HG03439 (cell line): Measurements from ENCODE around the gene SCO1.
"Not testable (repeated sequence)": the region's sequence is repeated elsewhere in the genome, so short reads cannot be mapped to it uniquely, and the experiment has no call there.

Experiments
- ATAC-seq: cut with Tn5 transposase; IDR thresholded peaks from one replicate; pipeline ENCODE4 v1.9.1; 2021; ENCODE audit warnings: mild to moderate bottlenecking, moderate library complexity; ENCODE audit not compliant: unreplicated experiment

The SCO1 gene

GRCh38 chr17:10726196-10726595 lies 28.9 kb upstream of the SCO1 start:
- no peak for ATAC-seq

DNA sequence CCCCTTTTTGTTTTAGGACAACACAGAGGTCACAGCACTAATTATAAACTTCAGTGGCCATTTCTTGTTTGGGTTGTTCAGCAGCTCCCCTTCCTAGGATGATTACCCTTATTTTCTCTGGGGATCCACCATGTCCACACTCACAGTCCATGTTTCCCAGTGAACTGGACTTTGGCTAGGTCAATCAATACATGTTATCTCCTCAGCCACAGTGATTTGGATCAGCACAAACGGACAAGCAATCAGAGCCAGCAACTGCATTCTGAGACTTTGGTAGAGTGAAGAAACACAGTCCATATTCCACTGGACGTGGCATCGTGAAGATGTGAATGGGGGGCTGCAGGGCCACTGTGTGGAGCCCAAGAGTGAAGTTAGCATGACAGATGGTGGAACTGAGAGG lies 27.9 kb upstream of the SCO1 start:
- ATAC-seq: no peak

- ATAC-seq: no peak
Measured at GRCh38 chr17:10724546-10725195, 27.3 kb upstream of the SCO1 start.

DNA sequence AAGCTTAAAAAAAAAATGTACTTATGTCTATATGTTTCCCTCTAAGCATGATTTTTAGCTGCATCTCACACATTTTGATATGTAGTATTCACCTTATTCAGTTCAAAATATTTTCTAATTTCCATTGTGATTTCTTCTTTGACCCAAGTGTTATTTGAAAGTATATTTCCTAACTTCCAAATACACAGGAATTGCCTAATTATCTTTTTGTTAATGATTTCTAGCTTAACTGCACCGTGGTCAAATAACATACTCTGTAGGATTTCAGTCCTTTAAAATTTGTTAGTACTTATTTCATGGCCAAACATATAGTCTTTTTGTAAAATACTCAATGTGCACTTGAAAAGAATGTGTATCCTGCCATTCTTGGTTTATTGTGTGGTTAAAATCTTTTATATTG lies 21.2 kb upstream of the SCO1 start:
- no peak for ATAC-seq

GRCh38 chr17:10716218-10716617 lies 18.9 kb upstream of the SCO1 start:
- no peak for ATAC-seq

DNA sequence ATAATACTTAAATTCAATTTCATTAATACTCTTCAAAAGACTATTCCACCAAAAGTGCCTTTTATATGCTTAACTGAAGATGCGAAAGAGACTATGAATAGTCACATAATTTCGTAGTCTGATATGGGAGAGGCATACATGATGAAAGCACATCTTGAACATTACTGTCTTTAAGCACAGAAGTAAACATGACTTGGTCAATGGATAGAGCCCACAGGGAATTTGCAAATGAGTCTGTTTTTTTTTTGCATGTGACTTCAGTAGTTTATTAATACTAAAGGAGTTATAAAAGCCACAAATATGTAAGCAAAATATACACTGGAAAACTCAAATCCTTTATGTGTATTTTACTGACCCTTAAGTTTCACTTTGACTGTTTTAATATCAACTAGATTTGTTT lies 16.0 kb upstream of the SCO1 start:
- no peak for ATAC-seq

DNA sequence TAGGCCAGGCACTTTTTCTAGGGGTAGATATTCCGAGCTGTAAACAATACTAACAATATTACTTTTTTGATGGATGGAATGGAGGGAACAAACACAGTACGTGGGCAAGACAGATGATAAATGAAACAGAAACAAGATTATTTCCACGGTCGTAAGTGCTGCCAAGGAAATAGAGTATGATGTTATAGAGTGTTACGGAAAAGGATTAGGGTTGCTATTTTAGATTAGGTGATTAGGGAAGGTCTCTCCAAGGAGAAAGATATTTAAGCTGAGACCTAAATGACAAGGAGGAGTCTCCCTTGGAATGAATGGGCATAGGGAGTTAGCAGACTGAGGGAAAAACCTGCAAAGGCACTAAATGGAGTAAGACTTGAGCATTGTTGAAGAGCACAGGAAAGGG lies 8.4 kb upstream of the SCO1 start:
- ATAC-seq: no peak

DNA sequence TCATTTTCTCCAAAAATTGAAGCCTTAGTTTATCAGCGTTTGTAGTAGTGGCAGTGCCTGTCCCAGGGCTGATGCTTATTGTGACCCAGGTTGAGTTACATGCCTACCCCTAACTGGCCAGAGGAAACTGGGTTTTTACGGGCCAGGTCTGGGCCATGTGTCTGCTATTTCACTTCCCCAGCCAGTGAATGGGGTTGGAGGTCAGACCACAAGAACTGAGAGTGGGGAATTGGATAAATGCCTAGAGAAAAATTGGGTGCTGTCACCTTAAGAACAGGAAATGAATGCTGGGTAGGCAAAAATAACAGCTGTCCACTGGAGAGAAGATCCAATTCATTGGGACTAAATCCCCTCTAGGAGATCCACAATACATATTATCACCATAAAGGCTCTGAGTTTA lies 5.2 kb upstream of the SCO1 start:
- ATAC-seq: no peak

- no peak for ATAC-seq
Measured at GRCh38 chr17:10699856-10700255, 2.5 kb upstream of the SCO1 start.

GRCh38 chr17:10698096-10698818 lies 924 bp upstream of the SCO1 start:
- no peak for ATAC-seq

- not testable (repeated sequence) for ATAC-seq
Measured at GRCh38 chr17:10695875-10696407, 1.4 kb downstream of the SCO1 start.

- ATAC-seq: no peak
Measured at GRCh38 chr17:10687499-10687898, 9.8 kb downstream of the SCO1 start.

GRCh38 chr17:10683853-10684252 lies 13.5 kb downstream of the SCO1 start:
- ATAC-seq: no peak

GRCh38 chr17:10681866-10682446 lies 15.4 kb downstream of the SCO1 start:
- ATAC-seq: no peak

- ATAC-seq: no peak
Measured at GRCh38 chr17:10674704-10675103, 22.6 kb downstream of the SCO1 start.

GRCh38 chr17:10673312-10673711 lies 24.0 kb downstream of the SCO1 start:
- no peak for ATAC-seq

DNA sequence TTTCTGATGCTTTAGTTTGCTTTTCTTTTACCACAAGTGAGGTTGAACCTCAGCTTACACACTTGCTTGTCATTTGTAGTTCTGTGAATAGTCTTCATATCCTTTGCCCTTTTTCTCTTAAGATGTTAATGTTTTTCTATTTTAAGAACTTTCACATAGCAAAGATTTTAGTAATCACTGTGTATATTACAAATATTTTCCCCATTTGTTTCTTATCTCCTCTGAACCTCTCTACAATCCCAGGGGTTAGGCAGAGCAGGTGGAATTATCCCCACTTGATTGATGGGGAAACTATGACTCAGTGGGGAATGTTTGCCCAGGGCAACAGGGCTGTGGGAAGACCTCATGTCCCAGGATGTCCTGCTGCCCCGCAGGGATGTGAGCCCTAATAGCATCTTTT lies 28.6 kb downstream of the SCO1 start:
- no peak for ATAC-seq

DNA sequence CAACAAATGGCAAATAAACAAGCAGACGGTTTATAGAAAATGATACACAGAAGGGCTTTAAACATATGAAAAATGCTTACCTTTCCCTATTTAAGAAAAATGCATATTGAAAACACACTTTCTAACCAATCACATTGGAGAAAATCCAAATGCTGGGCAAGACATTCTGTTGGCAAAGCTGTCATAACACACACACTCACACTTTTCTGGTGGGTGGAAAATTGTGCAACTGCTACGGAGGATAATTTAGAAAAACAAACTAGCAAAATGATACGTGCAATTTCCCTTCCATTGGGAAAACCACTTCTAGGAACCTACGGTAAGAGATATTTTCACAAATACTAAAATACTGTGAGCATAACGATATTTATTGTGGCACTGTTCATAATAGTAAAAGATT lies 30.4 kb downstream of the SCO1 start:
- no peak for ATAC-seq

GRCh38 chr17:10664571-10664970 lies 32.8 kb downstream of the SCO1 start:
- no peak for ATAC-seq

- ATAC-seq: no peak
Measured at GRCh38 chr17:10663231-10663630, 34.1 kb downstream of the SCO1 start.

DNA sequence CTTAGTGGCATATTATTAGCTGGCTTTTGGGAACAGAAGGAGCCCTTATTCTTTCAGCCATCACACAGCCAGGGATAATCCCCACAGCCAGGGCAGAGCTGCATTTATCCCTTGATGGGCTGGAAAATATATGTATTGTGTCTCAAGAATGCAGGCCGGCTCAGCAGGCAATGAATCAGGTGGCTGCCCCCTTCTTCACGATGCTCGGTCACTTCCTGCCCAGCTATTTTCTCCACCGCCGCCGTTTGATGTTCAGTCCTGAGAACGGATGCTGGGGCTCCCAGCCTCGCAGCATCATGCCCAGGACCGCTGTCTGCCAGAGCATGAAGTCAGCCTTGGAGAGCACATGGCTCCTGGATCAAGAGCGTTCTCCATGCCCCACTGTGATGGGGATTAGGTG lies 35.9 kb downstream of the SCO1 start:
- no peak for ATAC-seq

DNA sequence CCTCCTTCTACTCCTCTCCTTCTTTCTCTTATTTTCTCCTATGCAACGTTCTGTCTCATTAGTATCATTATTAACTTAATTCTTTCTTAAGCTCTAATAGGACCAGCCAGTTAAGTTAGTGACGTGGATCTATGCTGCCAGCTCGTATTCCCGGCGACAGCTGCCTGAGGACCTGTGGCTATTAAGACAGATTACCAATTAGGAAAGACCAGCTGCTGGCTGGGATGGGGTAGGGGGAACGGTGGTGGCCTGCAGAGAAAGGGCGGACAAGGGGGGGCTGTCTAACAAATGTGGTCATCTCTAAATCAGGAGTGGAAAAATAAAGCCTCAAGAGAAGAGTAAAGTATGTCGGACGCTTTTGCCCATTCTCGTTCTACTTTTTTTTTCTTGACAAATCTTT lies 39.5 kb downstream of the SCO1 start:
- ATAC-seq: no peak
